Activated CD8-positive, alpha-beta T cell treated with anti-CD3 and anti-CD28 coated beads for 36 hours (primary cell): ENCODE results near the gene SPTB. TPM values are rescaled to one million over a fixed set of nuclear protein-coding genes. Genes with fewer than 3 reads are reported as not detected.
"Not testable (repeated sequence)": the region's sequence is repeated elsewhere in the genome, so short reads cannot be mapped to it uniquely, and the experiment has no call there.

Experiments
- ATAC-seq: fragments of 200-7000 bp; cut with Tn5 transposase; one replicate; pipeline ENCODE4 v1.10.0; 2021; ENCODE audit warnings: mild to moderate bottlenecking, moderate library complexity
- CTCF ChIA-PET: fragments of 350-600 bp; sonication (Branson Sonifier 250); formaldehyde crosslinking; loops from one replicate; lab custom pipeline; 2021; ENCODE audit warnings: antibody characterized with exemption; lab: Charles Lee
- POLR2A ChIA-PET: fragments of 350-600 bp; sonication (Branson Sonifier 250); formaldehyde crosslinking; loops from one replicate; lab custom pipeline; 2021; ENCODE audit warnings: antibody characterized with exemption; lab: Charles Lee
- DNase-seq: peaks from one replicate; pipeline ENCODE4 v3.0.0-alpha.2; 2020
- H3K27ac Mint-ChIP-seq: one replicate; pipeline ENCODE4 v1.8.0; 2021; ENCODE audit warnings: mild to moderate bottlenecking, mixed read lengths
- H3K27me3 Mint-ChIP-seq: one replicate; pipeline ENCODE4 v1.8.0; 2021; ENCODE audit warnings: mixed read lengths
- H3K36me3 Mint-ChIP-seq: one replicate; pipeline ENCODE4 v1.8.0; 2021; ENCODE audit warnings: low read depth, mixed read lengths
- H3K4me1 Mint-ChIP-seq: one replicate; pipeline ENCODE4 v1.8.0; 2021; ENCODE audit warnings: low read depth, mixed read lengths
- H3K4me3 Mint-ChIP-seq: one replicate; pipeline ENCODE4 v1.8.0; 2021; ENCODE audit warnings: mild to moderate bottlenecking, moderate library complexity, mixed read lengths
- H3K9me3 Mint-ChIP-seq: one replicate; pipeline ENCODE4 v1.8.0; 2021; ENCODE audit warnings: mixed read lengths
- CTCF ChIP-seq: fragments of 200-600 bp; IDR thresholded peaks from one replicate; pipeline ENCODE4 v1.8.0; 2022; ENCODE audit warnings: antibody characterized with exemption, mild to moderate bottlenecking
- intact Hi-C: fragments of 100-400 bp; cut with micrococcal nuclease; formaldehyde crosslinking; loops from one replicate; pipeline ENCODE4 v1.10.0; 2022
- total RNA-seq, 2 experiments: library from RNA; stranded (reverse); gene quantifications; one replicate each; pipeline ENCODE4 v1.2.3, GENCODE V29; 2021

Gene SPTB
- total RNA-seq, 2 experiments from 2014 or later = 0.07 to 0.27 TPM

- ChIA-PET POLR2A (no interaction called here), CTCF (interaction anchor here (1.2 to 1.5 kb wide), 2 partner anchors 15 to 103 kb away, joined by 3 to 4 read pairs; no protein-coding TSS in a partner anchor)
- Mint-ChIP-seq H3K4me3 (no peak overlapping the region), H3K9me3 (no peaks in the 10 kb centered on the region), H3K36me3 (no peaks in the 10 kb centered on the region), H3K27ac (no peak overlapping the region), H3K27me3 (peaks cover 4% of the 10 kb centered on the region), H3K4me1 (peaks cover 5% of the 10 kb centered on the region)
- intact Hi-C loops = no loop called here
- TF ChIP-seq CTCF = no peak
- DNase-seq (no peak), ATAC-seq (no peak)
Observed at GRCh38 chr14:64808449-64808848, 71.3 kb downstream of the SPTB start.

DNA sequence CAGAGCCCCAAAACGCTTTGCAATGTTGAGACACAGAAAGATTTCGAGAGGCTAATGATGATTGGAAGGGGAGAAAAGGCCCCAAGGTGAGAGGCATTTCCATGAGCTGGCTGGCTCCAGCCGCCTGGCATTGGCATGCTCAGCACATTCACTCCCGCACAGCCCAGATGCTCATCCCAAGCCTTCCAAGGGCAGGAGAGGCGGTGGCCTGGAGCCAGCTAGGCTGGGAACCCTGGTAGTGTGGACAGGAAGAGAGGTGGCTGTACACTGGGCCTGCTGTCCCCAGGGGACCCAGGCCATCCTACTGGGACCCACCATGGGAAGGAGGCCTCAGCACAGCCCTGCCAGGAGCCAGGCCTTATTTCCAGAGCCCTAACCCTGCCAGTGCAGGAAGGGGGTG lies 72.2 kb downstream of the SPTB start:
- Mint-ChIP-seq H3K4me3 (no peak overlapping the region), H3K27ac (no peak overlapping the region), H3K27me3 (peaks cover 4% of the 10 kb centered on the region), H3K36me3 (no peaks in the 10 kb centered on the region), H3K4me1 (peaks cover 4% of the 10 kb centered on the region), H3K9me3 (no peaks in the 10 kb centered on the region)
- TF ChIP-seq CTCF = no peak
- ATAC-seq = no peak
- no peak for DNase-seq
- ChIA-PET CTCF (interaction anchor here (0.8 to 1.5 kb wide), 2 partner anchors 13 to 16 kb away, joined by 3 to 4 read pairs; no protein-coding TSS in a partner anchor), POLR2A (no interaction called here)
- intact Hi-C loops = no loop called here

DNA sequence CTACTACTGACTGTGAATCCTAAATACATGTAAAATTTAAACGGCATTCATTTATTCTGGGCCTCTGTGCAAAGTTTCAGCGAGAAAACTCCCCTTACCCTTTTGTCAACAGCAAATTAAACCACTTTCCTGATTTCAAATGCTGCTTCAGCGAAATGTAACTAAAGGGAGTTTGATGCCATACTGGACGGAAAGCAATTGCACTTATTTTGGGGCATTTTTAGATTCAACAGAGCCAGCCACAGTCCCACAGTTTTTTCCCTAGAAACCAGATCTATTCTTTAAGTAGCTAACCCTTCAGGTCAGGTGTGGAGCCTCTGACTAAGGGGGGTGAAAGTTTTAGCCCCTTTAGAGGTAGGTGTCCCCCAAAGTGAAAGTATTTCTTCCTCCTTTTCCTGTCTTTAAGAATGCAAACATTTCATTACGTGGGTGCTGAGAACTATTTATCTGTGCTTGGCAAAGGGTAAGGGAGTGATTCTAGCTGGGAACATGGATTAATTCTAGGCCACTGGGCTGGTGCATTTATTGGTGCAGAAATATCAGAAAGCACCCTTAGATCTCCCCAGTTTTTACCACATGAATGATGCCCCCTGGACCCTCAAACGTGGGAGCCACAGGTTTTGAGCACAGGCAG lies 72.7 kb downstream of the SPTB start:
- CTCF ChIA-PET = interaction anchor here (0.8 kb wide), 1 partner anchor 12 kb away, joined by 3 read pairs; no protein-coding TSS in a partner anchor
- no peaks in the 10 kb centered on the region for H3K36me3 Mint-ChIP-seq
- no peaks in the 10 kb centered on the region for H3K9me3 Mint-ChIP-seq
- POLR2A ChIA-PET = no interaction called here
- DNase-seq = no peak
- peaks cover 4% of the 10 kb centered on the region for H3K27me3 Mint-ChIP-seq
- TF ChIP-seq CTCF = no peak
- intact Hi-C loops = no loop called here
- no peak overlapping the region for H3K27ac Mint-ChIP-seq
- ATAC-seq = no peak
- H3K4me1 Mint-ChIP-seq = no peaks in the 10 kb centered on the region
- H3K4me3 Mint-ChIP-seq = no peak overlapping the region

DNA sequence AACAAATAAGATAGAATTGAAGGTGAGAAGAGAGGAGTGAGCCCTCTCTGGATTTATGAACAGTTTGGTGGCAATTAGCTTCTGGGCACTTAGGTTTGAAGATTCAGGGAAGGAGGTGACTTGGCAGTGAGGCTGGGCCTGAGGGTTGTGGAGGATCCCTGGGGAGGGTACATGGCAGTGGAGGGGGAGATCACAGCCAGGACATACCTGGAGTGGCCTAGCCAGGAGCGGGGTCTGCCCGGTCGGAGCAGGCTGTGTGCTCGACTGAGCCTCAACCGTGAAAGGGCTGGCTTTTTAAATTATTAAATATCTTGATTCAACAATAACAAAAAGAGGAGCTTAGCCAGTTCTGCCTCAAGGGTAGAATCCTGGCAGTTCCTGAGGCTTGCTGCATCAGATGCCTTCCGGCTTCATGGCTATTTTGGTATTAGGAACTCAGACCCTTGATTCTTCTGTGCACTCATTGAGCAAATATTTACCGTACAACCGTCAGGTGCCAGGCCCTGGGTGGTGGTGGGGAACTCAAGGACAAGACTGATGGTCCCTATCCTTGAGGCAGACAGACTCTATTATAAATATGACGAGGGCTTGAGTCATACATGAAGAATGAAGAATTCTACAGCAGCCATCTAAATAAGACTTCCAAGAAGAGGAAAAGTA lies 73.4 kb downstream of the SPTB start:
- Mint-ChIP-seq H3K36me3 (no peaks in the 10 kb centered on the region), H3K4me1 (no peaks in the 10 kb centered on the region), H3K27me3 (peaks cover 4% of the 10 kb centered on the region), H3K4me3 (no peak overlapping the region), H3K27ac (no peak overlapping the region), H3K9me3 (no peaks in the 10 kb centered on the region)
- intact Hi-C loops = no loop called here
- DNase-seq (no peak), ATAC-seq (no peak)
- CTCF ChIA-PET = no interaction called here
- no peak for TF ChIP-seq CTCF
- POLR2A ChIA-PET = no interaction called here

DNA sequence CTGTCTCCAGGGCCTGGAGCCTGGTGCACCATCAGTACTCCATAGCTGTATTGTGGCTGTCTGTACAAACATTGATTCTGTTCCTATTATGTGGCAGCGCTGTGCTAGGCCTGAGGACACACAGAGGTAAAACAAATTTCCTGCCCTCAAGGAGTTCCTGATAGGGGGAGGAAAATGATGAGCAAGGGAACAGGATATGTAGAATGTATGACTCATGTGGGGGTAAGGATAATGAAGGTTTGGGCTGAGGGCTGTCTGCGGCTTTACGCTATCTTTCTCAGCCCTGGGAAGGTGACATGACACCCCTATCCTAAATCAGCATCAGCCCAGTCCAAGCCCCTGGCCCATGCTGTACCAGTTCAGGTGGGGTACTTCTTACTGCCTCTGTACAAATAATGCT lies 74.1 kb downstream of the SPTB start:
- H3K4me3 Mint-ChIP-seq, H3K27ac Mint-ChIP-seq, CTCF ChIA-PET, H3K4me1 Mint-ChIP-seq, H3K36me3 Mint-ChIP-seq, H3K27me3 Mint-ChIP-seq, intact Hi-C loops, ATAC-seq, H3K9me3 Mint-ChIP-seq, DNase-seq, POLR2A ChIA-PET: not testable (repeated sequence)
